ENCODE measurements around the gene C2CD3. TPM values are rescaled to one million over a fixed set of nuclear protein-coding genes. Genes with fewer than 3 reads are reported as not detected.

C2CD3 gene
- total and polyA plus RNA-seq, 4 donors = 7.6 to 29.4 (median 15.1) TPM

DNA sequence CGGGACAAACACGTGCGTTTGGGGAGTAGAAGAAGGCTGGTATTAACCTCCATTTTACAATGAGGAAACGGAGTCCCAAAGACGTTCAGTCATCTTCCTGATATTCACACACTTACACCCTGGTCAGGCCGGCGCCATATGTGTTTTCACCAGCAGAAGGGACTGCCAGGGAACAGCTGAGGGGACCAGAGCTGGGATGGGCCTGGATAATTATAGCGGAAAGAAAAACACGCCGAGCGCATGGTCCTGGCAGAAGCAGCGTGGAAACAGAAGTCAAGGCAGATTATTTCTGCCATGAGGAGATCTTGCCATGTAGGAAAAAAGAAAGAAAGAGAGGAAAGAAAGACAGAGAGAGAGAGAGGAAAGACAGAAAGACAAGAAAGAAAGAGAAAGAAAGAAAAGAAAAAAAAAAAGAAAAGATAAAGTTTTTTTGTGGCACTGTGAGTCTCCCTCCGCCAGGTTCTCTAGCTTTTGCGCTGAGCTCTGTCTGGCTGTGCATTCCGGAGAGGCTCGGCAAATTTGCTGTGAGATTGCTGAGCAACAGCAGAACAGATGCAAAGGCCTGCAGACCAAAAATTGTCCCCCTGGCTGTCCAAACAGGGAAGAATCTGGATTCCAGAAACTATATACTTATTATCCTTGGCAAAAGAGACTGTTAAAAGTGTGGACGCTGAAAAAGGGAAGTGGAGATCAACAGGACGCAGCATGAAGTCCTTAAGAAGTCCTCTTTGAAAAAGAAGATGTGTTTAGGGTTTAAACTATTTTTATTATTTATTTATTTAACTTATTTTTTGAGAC is 186.9 kb downstream of the C2CD3 start:
- WGBS, 2 donors = 5 to 7% methylated on average over 18 of the region's 18 CpGs
- ATAC-seq (ENCODE audit: low FRiP score) (no peak), DNase-seq (peak; percentile 26 to 55)
- H3K4me1 ChIP-seq (ENCODE audit: control insufficient read depth in 1 of 2, insufficient read depth in 2 of 2, low read length in 2 of 2) = no peaks in the 10 kb centered on the region
- no peaks in the 10 kb centered on the region for H3K9me3 ChIP-seq (ENCODE audit: control insufficient read depth, low read length)
- peak overlapping the region; percentile 29 to 44 for H3K4me3 ChIP-seq (ENCODE audit: low read length in 2 of 2)
- H3K27ac ChIP-seq (ENCODE audit: low read depth in 1 of 2, low read length in 2 of 2) = peak overlapping the region in 1 of 2 donors; percentile 57
- intact Hi-C loops (cut with DNase I) = no loop called here
- H3K27me3 ChIP-seq (ENCODE audit: control insufficient read depth in 1 of 2, insufficient read depth in 2 of 2, low read length in 1 of 2) = no peaks in the 10 kb centered on the region
- no peaks in the 10 kb centered on the region for H3K36me3 ChIP-seq (ENCODE audit: control insufficient read depth in 1 of 2, insufficient read depth in 2 of 2, low read length in 1 of 2)

DNA sequence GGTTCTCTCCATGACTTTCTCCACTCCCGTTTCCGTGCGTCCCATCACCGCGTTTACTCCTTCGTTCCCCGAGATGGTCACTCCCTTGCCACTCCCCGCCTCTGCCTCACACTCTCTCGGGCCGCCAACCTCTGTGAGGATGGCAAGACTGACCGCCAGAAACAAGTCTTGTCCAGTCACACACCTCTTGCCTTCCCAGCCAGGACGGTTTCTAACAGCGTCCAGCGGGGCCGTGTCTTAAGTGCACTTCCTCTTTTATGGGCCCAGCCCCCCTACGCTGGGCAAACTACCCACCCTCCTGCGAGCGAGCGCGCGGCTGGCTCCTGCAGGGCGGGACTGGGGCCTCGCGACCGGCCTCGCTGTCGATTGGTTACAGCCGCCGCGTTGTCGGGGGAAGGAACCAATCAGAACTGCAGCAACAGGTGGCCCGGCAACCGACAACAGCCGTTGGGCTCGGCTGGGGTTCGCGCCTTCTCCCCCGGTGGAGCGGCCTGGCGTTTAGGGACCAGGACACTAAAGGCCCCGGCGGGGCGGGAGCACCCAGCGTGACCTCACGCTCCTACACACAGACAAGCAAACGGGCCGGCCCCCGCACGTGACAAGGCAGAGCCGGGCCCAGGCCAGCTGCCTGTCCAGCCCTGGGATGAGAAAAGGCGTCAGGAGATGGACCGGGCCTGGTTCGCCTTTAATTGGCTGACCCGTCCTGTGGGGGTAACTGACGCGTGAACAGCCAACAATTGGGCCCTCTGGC is 187.6 kb downstream of the C2CD3 start:
- intact Hi-C loops (cut with DNase I) = no loop called here
- ATAC-seq (ENCODE audit: low FRiP score) = peak; percentile 96

DNA sequence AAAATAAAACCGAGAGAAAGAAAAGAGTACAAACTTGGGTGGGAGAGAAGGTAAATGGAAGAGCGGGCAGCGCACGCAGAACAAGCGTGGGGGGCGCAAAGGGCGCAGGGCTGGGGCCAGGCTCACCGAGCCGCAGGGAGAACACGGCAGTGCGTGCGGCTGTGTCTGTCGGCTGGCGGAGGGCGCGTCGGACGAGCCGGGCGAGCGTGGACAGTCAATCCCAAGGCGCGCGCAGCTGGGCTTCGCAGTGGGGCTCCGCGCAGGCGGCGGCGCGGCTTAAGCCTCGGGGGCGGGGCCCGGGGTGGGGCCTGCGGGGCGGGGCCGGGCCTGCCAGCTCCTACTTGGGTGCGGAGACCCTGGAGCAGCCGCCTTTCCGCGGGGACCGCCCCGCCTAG is 188.2 kb downstream of the C2CD3 start, which contains the start of gene UCP2:
UCP2 (minus strand) TSS at position 249 of the 395 bp plus-strand sequence. CDS start 4,465 bp downstream, outside the sequence.
- H3K9me3 ChIP-seq (ENCODE audit: control insufficient read depth, low read length) = no peaks in the 10 kb centered on the region
- peaks cover 0 to 3% of the 10 kb centered on the region in 2 donors for H3K36me3 ChIP-seq (ENCODE audit: control insufficient read depth in 1 of 2, insufficient read depth in 2 of 2, low read length in 1 of 2)
- peak within 1 kb of the TSS; percentile 29 to 44 for H3K4me3 ChIP-seq (ENCODE audit: low read length in 2 of 2)
- peak; percentile 91 for ATAC-seq (ENCODE audit: low FRiP score)
- intact Hi-C loops (cut with DNase I) = no loop called here
- DNase-seq = peak; percentile 92 to 95
- no peaks in the 10 kb centered on the region for H3K4me1 ChIP-seq (ENCODE audit: control insufficient read depth in 1 of 2, insufficient read depth in 2 of 2, low read length in 2 of 2)
- peak within 1 kb of the TSS in 1 of 2 donors; percentile 77 for H3K27ac ChIP-seq (ENCODE audit: low read depth in 1 of 2, low read length in 2 of 2)
- 1 to 2% methylated on average over 32 to 43 of the region's 43 CpGs for WGBS, 2 donors
- H3K27me3 ChIP-seq (ENCODE audit: control insufficient read depth in 1 of 2, insufficient read depth in 2 of 2, low read length in 1 of 2) = no peaks in the 10 kb centered on the region

More for the DNA sequence above, 187.6 kb downstream of the C2CD3 start:
- no peaks in the 10 kb centered on the region for H3K4me1 ChIP-seq (ENCODE audit: control insufficient read depth in 1 of 2, insufficient read depth in 2 of 2, low read length in 2 of 2)
- WGBS, 2 donors = 0 to 1% methylated on average over 54 to 56 of the region's 56 CpGs
- peak overlapping the region; percentile 29 to 44 for H3K4me3 ChIP-seq (ENCODE audit: low read length in 2 of 2)
- H3K27ac ChIP-seq (ENCODE audit: low read depth in 1 of 2, low read length in 2 of 2) = peak overlapping the region in 1 of 2 donors; percentile 77
- no peaks in the 10 kb centered on the region for H3K27me3 ChIP-seq (ENCODE audit: control insufficient read depth in 1 of 2, insufficient read depth in 2 of 2, low read length in 1 of 2)
- H3K36me3 ChIP-seq (ENCODE audit: control insufficient read depth in 1 of 2, insufficient read depth in 2 of 2, low read length in 1 of 2) = no peaks in the 10 kb centered on the region
- no peaks in the 10 kb centered on the region for H3K9me3 ChIP-seq (ENCODE audit: control insufficient read depth, low read length)
- peak; percentile 96 to 97 for DNase-seq

DNA sequence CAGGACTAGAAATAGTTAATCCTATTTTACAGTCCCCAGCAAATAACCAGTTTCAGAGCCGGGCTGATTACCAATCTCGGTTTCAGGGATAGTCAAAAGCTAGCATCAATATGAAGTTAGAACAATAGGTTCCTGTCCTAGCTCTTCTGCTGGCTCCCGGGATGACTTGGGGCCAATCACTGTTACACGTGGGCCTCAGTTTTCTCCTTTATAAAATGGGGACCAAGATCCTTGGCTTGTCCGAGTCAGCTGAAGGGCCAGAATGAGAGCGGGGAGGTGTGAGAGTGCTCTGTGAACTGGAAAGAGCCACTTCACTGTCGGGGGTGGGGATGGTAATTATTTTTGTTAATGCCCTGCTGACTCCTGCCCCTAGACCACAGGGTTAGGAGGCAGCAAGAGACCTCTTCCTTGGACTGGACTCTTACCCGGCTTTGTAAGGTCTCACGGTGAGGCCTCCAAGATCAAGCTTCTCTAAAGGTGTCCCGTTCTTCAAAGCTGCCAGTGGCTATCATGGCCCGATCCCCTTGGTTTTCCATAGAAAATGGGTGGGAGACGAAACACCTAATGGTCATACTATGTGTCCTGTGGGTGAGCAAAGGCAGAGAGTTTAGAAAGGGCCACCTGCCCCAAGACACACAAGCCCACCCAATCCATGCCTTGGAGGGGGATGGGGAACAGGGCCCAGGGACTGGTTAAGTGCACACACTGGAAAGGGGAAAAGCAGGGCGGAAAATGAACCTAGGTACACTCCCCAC is 189.6 kb downstream of the C2CD3 start:
- intact Hi-C loops (cut with DNase I) = no loop called here
- H3K27me3 ChIP-seq (ENCODE audit: control insufficient read depth in 1 of 2, insufficient read depth in 2 of 2, low read length in 1 of 2) = no peaks in the 10 kb centered on the region
- H3K4me3 ChIP-seq (ENCODE audit: low read length in 2 of 2) = no peak overlapping the region
- ATAC-seq (ENCODE audit: low FRiP score) (no peak), DNase-seq (peak; percentile 23 to 33)
- H3K9me3 ChIP-seq (ENCODE audit: control insufficient read depth, low read length) = no peaks in the 10 kb centered on the region
- H3K36me3 ChIP-seq (ENCODE audit: control insufficient read depth in 1 of 2, insufficient read depth in 2 of 2, low read length in 1 of 2) = peaks cover 0 to 5% of the 10 kb centered on the region in 2 donors
- no peaks in the 10 kb centered on the region for H3K4me1 ChIP-seq (ENCODE audit: control insufficient read depth in 1 of 2, insufficient read depth in 2 of 2, low read length in 2 of 2)
- WGBS, 2 donors = 91 to 94% methylated on average over 13 of the region's 13 CpGs
- H3K27ac ChIP-seq (ENCODE audit: low read depth in 1 of 2, low read length in 2 of 2) = no peak overlapping the region

DNA sequence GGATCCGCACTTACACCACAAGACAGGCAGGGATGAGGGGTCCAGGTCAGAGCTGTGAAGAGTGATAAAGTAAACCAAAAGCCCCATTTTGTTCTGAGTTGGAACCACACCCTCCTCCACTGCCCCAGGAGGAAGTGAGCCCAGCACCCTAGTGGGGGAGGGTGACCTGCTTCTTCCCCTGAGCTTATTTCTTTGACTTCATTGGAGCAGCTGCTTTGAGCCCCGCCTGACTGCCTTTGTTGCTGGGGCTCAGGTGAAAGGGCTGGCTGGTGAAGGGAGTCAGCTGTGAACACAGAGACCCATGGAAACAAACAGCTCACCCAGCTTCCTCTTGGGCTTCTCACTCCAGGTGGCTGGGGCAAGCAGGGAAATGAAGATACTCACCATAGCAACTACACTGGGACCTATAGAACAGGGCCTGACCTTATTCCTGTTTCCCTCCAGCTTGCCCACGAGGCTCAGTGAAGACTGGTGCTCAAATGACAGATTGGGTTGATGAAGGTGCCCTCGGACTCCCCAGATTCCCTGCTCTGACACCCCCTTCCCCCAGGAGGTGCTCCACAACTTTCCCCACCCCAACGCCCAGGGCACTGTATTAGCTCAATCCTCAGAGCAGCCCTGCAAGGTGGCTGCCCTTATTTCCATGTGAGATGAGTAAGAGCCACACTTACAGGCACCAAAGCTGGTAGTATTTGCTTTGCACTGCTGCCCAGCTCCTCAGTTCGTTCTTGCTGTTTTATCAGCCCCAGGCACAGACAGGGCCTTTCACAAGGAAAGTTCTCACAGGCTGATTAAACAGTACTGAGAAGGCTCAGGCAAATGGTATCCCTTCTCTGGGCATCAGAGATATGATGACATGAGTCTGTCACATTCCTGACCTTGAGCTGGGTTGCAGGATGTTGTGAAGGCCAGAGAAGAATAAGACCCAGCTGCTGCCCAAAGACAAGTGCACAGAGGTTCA is 190.5 kb downstream of the C2CD3 start:
- no peaks in the 10 kb centered on the region for H3K27me3 ChIP-seq (ENCODE audit: control insufficient read depth in 1 of 2, insufficient read depth in 2 of 2, low read length in 1 of 2)
- H3K4me1 ChIP-seq (ENCODE audit: control insufficient read depth in 1 of 2, insufficient read depth in 2 of 2, low read length in 2 of 2) = no peaks in the 10 kb centered on the region
- DNase-seq (peak; percentile 70 to 73), ATAC-seq (ENCODE audit: low FRiP score) (no peak)
- intact Hi-C loops (cut with DNase I) = no loop called here
- H3K9me3 ChIP-seq (ENCODE audit: control insufficient read depth, low read length) = no peaks in the 10 kb centered on the region
- H3K36me3 ChIP-seq (ENCODE audit: control insufficient read depth in 1 of 2, insufficient read depth in 2 of 2, low read length in 1 of 2) = peaks cover 0 to 5% of the 10 kb centered on the region in 2 donors
- H3K27ac ChIP-seq (ENCODE audit: low read depth in 1 of 2, low read length in 2 of 2) = no peak overlapping the region
- H3K4me3 ChIP-seq (ENCODE audit: low read length in 2 of 2) = no peak overlapping the region
- WGBS, 2 donors = 69 to 72% methylated on average over 6 of the region's 6 CpGs

DNA sequence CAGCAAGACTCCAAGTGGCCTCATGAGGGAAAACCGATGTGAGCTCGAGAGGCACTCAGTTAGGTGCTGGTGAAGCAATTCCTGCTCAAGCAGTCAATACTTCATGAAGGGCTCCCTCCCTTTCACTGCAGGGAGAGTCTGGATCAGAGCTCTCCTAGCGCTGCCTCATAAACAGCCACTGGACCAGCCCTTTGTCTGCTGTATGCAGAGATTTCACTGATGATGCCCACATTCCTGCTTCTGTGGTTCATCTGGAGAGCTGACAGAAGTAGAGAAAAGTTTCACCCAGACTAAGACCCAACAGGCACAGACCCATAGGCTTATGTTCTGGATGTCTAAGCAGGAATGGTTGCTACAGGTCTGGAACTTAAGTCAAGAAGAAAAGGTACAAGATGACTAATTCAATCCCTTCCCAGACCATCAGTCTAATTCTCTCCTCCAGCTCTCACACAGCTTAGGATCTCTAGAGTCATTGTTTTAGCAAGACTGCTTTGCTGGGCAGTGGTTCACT is 192.2 kb downstream of the C2CD3 start:
- Histone ChIP-seq H3K36me3 (ENCODE audit: control insufficient read depth in 1 of 2, insufficient read depth in 2 of 2, low read length in 1 of 2) (peaks cover 0 to 5% of the 10 kb centered on the region in 2 donors), H3K27ac (ENCODE audit: low read depth in 1 of 2, low read length in 2 of 2) (no peak overlapping the region)

DNA sequence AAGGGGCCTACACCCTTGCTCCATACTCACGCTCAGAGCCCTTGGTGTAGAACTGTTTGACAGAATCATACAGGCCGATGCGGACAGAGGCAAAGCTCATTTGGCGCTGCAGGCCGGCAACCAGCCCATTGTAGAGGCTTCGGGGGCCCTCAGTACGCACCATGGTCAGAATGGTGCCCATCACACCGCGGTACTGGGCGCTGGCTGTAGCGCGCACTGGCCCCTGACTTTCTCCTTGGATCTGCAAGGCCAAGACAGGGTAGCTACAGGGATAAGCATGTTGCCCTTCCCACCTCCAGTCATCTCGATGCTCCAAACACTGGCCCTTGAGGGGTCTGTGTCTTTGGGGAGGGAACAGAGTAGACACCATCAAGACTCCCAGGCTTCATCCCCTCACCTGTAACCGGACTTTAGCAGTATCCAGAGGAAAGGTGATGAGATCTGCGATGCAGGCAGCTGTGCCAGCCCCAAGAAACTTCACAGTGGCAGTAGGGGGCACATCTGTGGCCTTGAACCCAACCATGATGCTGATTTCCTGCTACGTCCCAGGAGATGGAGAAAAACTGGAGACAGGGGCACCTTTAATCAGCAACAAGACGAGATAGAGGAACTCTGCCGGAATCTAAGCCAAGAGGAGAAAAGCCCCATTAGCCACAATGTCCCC is 192.8 kb downstream of the C2CD3 start:
- Histone ChIP-seq H3K27me3 (ENCODE audit: control insufficient read depth in 1 of 2, insufficient read depth in 2 of 2, low read length in 1 of 2) (no peaks in the 10 kb centered on the region), H3K9me3 (ENCODE audit: control insufficient read depth, low read length) (no peaks in the 10 kb centered on the region), H3K4me3 (ENCODE audit: low read length in 2 of 2) (no peak overlapping the region), H3K36me3 (ENCODE audit: control insufficient read depth in 1 of 2, insufficient read depth in 2 of 2, low read length in 1 of 2) (peaks cover 0 to 5% of the 10 kb centered on the region in 2 donors), H3K4me1 (ENCODE audit: control insufficient read depth in 1 of 2, insufficient read depth in 2 of 2, low read length in 2 of 2) (no peaks in the 10 kb centered on the region), H3K27ac (ENCODE audit: low read depth in 1 of 2, low read length in 2 of 2) (no peak overlapping the region)
- DNase-seq (peak; percentile 6 to 40), ATAC-seq (ENCODE audit: low FRiP score) (no peak)
- intact Hi-C loops (cut with DNase I) = no loop called here
- WGBS, 2 donors = 97% methylated on average over 18 of the region's 18 CpGs

More for the DNA sequence above, 192.2 kb downstream of the C2CD3 start:
- no peaks in the 10 kb centered on the region for H3K27me3 ChIP-seq (ENCODE audit: control insufficient read depth in 1 of 2, insufficient read depth in 2 of 2, low read length in 1 of 2)
- 92 to 94% methylated on average over 3 of the region's 3 CpGs for WGBS, 2 donors
- peak; percentile 15 to 16 for DNase-seq
- no peak overlapping the region for H3K4me3 ChIP-seq (ENCODE audit: low read length in 2 of 2)
- H3K9me3 ChIP-seq (ENCODE audit: control insufficient read depth, low read length) = no peaks in the 10 kb centered on the region
- no peak for ATAC-seq (ENCODE audit: low FRiP score)
- no peaks in the 10 kb centered on the region for H3K4me1 ChIP-seq (ENCODE audit: control insufficient read depth in 1 of 2, insufficient read depth in 2 of 2, low read length in 2 of 2)
- intact Hi-C loops (cut with DNase I) = no loop called here
